ENCODE data around the gene SIRT2. TPM values are rescaled to one million over a fixed set of nuclear protein-coding genes. Genes with fewer than 3 reads are reported as not detected.
A peak's percentile ranks its signal among the peaks of the same experiment; 100 is the strongest.

The SIRT2 gene
- polyA plus RNA-seq, 3 donors = 57.5 to 65.9 (median 64.3) TPM

GRCh38 chr19:38880076-38880881 is 19.1 kb downstream of the SIRT2 start:
- Histone ChIP-seq H3K9ac (ENCODE audit: insufficient read depth, low read length, poor library complexity, severe bottlenecking) (no peak overlapping the region), H3K4me3 (replicated peaks in 1 of 3; ENCODE audit: low read depth in 2 of 3, low read length in 3 of 3) (no peak overlapping the region), H3K27me3 (ENCODE audit: control insufficient read depth in 2 of 2, insufficient read depth in 2 of 2, low read length in 2 of 2) (no peaks in the 10 kb centered on the region), H3K79me2 (ENCODE audit: insufficient read depth, low read length) (no peaks in the 10 kb centered on the region), H3K4me2 (replicated peaks; ENCODE audit: extremely low read depth, low read length, poor library complexity, severe bottlenecking) (no peak overlapping the region), H3K27ac (ENCODE audit: low read depth in 1 of 2, low read length in 2 of 2) (no peak overlapping the region), H3K9me3 (replicated peaks in 1 of 2; ENCODE audit: control insufficient read depth in 1 of 2, insufficient read depth in 1 of 2, low read length in 2 of 2) (no peaks in the 10 kb centered on the region), H4K20me1 (ENCODE audit: insufficient read depth, low read length) (no peaks in the 10 kb centered on the region), H3K4me1 (ENCODE audit: control insufficient read depth in 1 of 2, insufficient read depth in 2 of 2, low read length in 2 of 2) (peaks cover 18 to 19% of the 10 kb centered on the region in 2 donors), H2AFZ (ENCODE audit: insufficient read depth, low read depth, low read length, poor library complexity, severe bottlenecking) (no peak overlapping the region), H3K36me3 (replicated peaks in 1 of 2; ENCODE audit: control insufficient read depth in 1 of 2, insufficient read depth in 2 of 2, low read length in 2 of 2) (peaks cover 25 to 37% of the 10 kb centered on the region in 2 donors)
- Mint-ChIP-seq H3K4me3 (no peak overlapping the region), H3K27me3 (ENCODE audit: low read depth in 3 of 3) (no peaks in the 10 kb centered on the region), H3K27ac (peak overlapping the region in 2 of 7 donors; percentile 35 to 66), H3K36me3 (peaks cover 22 to 54% of the 10 kb centered on the region in 2 donors), H3K4me1 (peaks cover 16% of the 10 kb centered on the region), H3K9me3 (peaks cover 0 to 2% (median 0%) of the 10 kb centered on the region in 7 donors)
- intact Hi-C loops (cut with micrococcal nuclease) = no loop called here
- WGBS (ENCODE audit: insufficient coverage) = 93% methylated on average over 13 of the region's 19 CpGs
- no peak for TF ChIP-seq CTCF (IDR thresholded peaks at IDR 0.05)
- DNase-seq = no peak

DNA sequence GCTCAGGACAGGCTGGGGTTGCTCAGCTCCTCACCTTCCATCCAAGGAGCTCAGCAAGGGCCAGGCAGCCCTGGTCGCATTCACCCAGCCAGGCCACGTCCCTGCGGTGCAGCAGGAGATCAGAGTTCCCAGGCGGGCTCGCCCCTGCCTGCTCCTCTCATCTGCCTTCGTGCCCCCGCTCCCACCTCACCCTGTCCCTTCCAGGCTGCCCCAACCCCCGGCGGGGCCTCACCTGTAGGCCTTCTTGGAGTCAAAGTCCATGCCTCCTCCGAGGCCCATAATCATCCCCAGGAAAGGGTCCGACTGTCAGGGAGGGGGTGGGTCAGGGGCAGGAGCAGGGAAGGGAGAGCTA is 20.0 kb downstream of the SIRT2 start:
- H3K4me3 Mint-ChIP-seq = no peak overlapping the region
- Histone ChIP-seq H3K9ac (ENCODE audit: insufficient read depth, low read length, poor library complexity, severe bottlenecking) (no peak overlapping the region), H3K9me3 (replicated peaks in 1 of 2; ENCODE audit: control insufficient read depth in 1 of 2, insufficient read depth in 1 of 2, low read length in 2 of 2) (no peaks in the 10 kb centered on the region), H3K27ac (ENCODE audit: low read depth in 1 of 2, low read length in 2 of 2) (no peak overlapping the region), H3K36me3 (replicated peaks in 1 of 2; ENCODE audit: control insufficient read depth in 1 of 2, insufficient read depth in 2 of 2, low read length in 2 of 2) (peaks cover 25 to 33% of the 10 kb centered on the region in 2 donors), H3K4me1 (ENCODE audit: control insufficient read depth in 1 of 2, insufficient read depth in 2 of 2, low read length in 2 of 2) (peaks cover 18 to 19% of the 10 kb centered on the region in 2 donors), H4K20me1 (ENCODE audit: insufficient read depth, low read length) (no peaks in the 10 kb centered on the region), H3K4me2 (replicated peaks; ENCODE audit: extremely low read depth, low read length, poor library complexity, severe bottlenecking) (no peak overlapping the region), H2AFZ (ENCODE audit: insufficient read depth, low read depth, low read length, poor library complexity, severe bottlenecking) (no peak overlapping the region), H3K27me3 (ENCODE audit: control insufficient read depth in 2 of 2, insufficient read depth in 2 of 2, low read length in 2 of 2) (no peaks in the 10 kb centered on the region), H3K79me2 (ENCODE audit: insufficient read depth, low read length) (no peaks in the 10 kb centered on the region), H3K4me3 (replicated peaks in 1 of 3; ENCODE audit: low read depth in 2 of 3, low read length in 3 of 3) (no peak overlapping the region)
- H3K27me3 Mint-ChIP-seq (ENCODE audit: low read depth in 3 of 3) = no peaks in the 10 kb centered on the region
- TF ChIP-seq CTCF (IDR thresholded peaks at IDR 0.05) = no peak
- intact Hi-C loops (cut with micrococcal nuclease) = no loop called here
- no peaks in the 10 kb centered on the region for H3K9me3 Mint-ChIP-seq
- peaks cover 16% of the 10 kb centered on the region for H3K4me1 Mint-ChIP-seq
- H3K36me3 Mint-ChIP-seq = peaks cover 22 to 52% of the 10 kb centered on the region in 2 donors
- WGBS (ENCODE audit: insufficient coverage) = 99% methylated on average over 9 of the region's 11 CpGs
- H3K27ac Mint-ChIP-seq = peak overlapping the region in 1 of 7 donors; percentile 94
- no peak for DNase-seq
